Lower leg skin (tissue), 3 donors: ENCODE results near the gene NAALADL2.

Experiments used
- POLR2A ChIP-seq, 2 donors: fragments of 450-650 bp; IDR thresholded peaks; one replicate each; pipeline ENCODE4 v1.6.1; 2016 to 2017; ENCODE audit warnings: antibody characterized with exemption in 2 of 2, mild to moderate bottlenecking in 1 of 2, moderate library complexity in 1 of 2
- TF ChIP-seq, protein P1 (sequence below), 3 donors: fragments of 450-650 bp; IDR thresholded peaks; one replicate each; pipeline ENCODE4 v1.5.1; 2016; ENCODE audit warnings: antibody characterized with exemption in 3 of 3, mild to moderate bottlenecking in 3 of 3, moderate library complexity in 2 of 3

DNA sequence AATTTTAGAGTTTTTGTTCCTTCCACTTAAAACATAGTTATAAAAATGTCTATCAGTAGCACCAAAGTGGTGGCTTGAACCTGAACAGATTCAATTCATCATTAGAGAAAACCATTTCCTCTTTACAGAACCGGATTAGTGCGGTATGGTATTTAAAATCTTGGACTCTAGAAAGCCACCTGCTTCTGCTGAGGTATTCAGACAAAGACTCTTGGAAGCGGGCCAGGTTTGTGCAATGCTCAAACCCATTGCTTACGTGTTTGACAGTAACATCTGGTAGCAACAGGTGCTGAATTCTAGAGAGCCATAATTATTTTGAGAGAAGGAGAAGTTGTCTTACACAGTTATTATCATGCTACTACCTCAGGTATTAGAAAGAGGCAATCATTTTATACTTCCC is 290.5 kb downstream of the NAALADL2 start:
- TF ChIP-seq, protein P1, sequence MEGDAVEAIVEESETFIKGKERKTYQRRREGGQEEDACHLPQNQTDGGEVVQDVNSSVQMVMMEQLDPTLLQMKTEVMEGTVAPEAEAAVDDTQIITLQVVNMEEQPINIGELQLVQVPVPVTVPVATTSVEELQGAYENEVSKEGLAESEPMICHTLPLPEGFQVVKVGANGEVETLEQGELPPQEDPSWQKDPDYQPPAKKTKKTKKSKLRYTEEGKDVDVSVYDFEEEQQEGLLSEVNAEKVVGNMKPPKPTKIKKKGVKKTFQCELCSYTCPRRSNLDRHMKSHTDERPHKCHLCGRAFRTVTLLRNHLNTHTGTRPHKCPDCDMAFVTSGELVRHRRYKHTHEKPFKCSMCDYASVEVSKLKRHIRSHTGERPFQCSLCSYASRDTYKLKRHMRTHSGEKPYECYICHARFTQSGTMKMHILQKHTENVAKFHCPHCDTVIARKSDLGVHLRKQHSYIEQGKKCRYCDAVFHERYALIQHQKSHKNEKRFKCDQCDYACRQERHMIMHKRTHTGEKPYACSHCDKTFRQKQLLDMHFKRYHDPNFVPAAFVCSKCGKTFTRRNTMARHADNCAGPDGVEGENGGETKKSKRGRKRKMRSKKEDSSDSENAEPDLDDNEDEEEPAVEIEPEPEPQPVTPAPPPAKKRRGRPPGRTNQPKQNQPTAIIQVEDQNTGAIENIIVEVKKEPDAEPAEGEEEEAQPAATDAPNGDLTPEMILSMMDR (IDR thresholded peaks at IDR 0.05) = no peak
- no peak for TF ChIP-seq POLR2A (IDR thresholded peaks at IDR 0.05)
